ENCODE data around the gene LDAF1.
"Not testable (repeated sequence)": the region's sequence is repeated elsewhere in the genome, so short reads cannot be mapped to it uniquely, and the experiment has no call there.

Gene LDAF1

GRCh38 chr16:21162661-21163151 is 4.2 kb downstream of the LDAF1 start:
- DNase-seq, result no peak

DNA sequence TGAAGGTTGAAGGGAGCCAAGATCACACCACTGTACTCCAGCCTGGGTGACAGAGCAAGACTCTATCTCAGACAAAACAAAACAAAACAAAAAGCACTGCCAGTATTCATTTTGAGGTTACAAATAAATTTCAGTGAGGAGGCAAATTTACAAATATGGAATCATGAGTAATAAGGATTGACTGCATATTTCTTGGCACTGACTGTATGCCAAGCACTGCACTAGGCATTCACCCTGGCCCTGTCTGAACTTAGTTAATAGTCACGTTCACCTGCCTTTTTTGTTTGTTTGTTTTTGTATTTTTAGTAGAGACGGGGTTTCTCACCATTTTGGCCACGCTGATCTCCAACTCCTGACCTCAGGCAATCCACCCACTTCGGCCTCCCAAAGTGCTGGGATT is 5.1 kb downstream of the LDAF1 start:
- no peak for DNase-seq

DNA sequence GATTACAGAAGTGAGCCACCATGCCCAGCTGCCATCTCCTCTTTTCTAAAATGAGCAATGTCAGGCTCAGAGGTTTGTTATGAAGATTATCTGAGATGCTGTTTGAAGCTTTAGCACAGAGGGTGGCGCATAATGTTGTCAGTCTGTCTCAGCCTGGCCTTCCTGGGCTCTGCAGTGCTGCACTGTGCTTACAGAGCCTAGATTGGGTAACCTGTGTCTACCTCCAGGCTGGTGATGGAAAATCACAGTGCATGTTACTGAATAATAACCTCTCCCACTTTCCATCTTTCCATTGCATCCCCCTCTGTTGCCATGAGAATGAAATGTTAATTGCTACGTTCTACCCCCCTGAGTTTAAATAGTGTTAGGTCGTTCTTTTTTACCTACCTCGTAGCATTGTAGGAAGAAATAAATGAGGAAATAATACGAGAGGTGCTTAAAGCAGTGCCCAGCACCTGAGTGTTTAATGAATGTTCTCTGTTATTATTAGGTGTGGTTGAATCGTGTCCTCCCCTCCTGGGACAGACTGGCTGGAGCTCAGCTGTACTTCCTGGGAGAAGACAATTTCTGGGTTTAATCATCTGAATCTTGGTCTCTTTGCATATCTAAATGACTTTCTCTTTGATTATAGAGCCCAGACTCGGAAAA is 6.2 kb downstream of the LDAF1 start:
- no peak for DNase-seq

DNA sequence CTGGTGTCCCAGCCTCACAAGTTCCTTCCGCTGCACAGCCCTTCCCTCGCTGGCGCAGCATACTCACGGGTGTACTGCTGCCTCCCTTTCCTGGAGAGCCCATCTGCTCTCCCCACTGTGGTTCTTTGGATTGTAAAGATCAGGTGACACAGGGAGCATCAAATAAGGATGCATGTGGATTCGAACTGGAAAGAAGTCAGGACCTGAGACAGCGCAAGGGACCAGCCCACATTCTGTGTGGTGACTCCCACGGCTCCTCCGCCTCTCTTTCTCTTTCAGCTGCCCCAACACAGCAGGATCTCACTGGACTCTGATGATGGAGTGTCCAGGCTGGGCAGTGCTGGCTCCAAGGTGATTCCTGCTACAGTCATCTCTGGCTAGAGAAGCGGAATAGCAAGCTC is 8.1 kb downstream of the LDAF1 start:
- DNase-seq, result no peak

- DNase-seq, result no peak
Observed at GRCh38 chr16:21167360-21167759, 8.9 kb downstream of the LDAF1 start.

- no peak for DNase-seq
Observed at GRCh38 chr16:21167929-21168602, 9.6 kb downstream of the LDAF1 start.

DNA sequence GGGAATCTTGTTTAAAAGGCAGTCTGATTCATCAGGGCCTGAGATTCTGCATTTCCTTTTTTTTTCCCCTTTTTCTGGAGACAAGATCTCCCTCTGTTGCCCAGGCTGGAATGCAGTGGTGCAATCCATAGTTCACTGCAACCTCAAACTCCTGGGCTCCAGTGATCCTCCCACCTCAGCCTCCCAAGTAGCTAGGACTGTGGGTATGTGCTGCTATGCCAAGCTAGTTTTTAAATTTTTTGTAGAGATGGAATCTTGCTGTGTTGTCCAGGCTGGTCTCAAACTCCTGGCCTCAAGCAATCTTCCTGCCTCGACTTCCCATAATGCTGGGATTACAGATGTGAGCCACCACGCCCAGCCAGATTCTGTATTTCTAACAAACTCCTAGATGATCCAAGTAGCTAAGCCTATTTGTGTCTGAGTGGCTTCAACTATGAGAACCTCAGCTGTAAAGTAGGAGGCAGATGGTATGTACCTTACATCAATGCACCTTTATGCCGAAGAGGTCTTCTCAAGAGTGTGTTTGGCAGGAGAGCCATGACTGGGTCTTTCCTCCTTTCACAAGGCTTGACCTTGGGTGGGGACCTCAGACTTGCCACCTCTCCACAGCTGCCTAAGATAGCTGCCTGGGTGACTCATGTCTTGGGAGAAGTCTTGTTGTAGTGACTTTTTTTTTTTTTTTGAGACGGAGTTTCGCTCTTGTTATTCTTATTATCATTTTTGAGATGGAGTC is 10.9 kb downstream of the LDAF1 start:
- no peak for DNase-seq

GRCh38 chr16:21170116-21170515 is 11.6 kb downstream of the LDAF1 start:
- DNase-seq, result not testable (repeated sequence)

DNA sequence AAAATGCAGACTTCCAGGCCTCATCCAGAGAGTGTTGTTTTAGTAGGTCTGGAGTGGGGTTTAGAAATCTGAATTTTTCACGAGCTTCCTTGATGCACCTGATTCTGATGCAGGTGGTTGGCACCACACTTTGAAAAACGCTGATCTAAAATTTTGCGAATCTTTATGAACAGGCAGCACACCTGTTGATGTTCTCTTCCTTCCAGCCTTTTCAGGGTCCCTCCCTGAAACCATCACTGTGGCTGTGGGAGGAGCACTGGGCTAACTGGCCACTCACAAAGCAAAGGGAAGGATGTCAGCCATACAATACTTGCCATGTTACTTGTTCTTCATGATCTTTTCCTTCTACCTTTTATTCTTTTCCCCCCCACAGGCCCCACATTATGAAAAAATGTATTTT is 14.2 kb downstream of the LDAF1 start:
- no peak for DNase-seq

DNA sequence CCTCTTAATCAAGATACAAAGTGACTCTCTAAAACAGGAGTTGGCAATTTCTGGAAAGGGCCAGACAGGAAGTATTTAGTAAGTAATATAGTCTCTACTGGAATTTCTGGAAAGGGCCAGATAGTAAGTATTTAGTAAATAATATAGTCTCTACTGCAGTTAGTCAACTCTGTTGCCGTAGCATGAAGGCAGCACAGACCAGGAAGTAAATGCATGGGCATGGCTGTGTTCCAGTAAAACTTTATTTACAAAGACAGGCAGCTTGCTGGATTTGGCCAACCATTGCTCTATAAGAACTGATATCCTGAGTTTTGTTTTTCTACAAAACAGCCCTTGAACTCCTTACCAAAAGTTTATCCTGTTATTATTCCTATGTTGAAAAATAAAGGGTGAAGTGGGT is 16.9 kb downstream of the LDAF1 start:
- no peak for DNase-seq

DNA sequence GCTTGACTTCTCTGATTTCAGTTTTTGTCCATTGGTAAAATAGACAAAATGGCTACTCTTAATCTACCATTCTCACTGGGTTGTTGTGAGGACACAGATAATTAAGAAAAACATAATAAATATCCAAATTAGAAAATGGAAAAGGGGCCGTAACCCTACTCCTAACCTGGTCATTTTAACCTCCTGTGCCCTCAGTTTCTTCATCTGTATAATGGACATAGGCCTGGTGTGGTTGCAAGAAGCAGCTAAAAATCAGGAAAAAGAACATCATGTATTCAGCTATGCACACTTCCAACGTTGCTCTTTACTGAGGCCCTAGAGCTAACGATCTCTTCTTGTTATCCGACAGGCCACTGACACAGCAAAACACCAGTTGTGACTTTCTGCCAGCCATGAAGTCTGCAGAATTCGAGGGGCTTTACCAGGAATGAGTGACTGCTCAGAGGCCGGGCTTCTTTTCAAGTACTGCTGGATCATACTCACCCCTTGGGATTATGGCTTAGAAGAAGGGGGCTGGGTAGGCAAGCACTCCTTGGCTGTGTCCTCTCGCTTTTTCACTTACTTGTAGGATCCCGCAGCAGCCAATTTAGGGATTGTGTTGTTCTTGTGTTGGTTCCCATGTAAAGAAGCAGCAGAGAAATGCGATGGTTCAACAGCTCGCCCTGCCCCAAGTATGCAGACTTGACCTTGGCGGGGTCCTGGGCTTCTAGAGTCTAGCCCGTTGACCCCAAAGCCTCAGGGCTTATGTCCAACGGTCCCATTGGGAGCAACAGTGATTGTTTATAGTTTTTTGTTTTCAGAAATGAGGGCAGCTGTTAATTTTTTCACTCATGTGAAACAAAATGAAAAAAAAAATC is 20.9 kb downstream of the LDAF1 start:
- DNase-seq, result no peak

DNA sequence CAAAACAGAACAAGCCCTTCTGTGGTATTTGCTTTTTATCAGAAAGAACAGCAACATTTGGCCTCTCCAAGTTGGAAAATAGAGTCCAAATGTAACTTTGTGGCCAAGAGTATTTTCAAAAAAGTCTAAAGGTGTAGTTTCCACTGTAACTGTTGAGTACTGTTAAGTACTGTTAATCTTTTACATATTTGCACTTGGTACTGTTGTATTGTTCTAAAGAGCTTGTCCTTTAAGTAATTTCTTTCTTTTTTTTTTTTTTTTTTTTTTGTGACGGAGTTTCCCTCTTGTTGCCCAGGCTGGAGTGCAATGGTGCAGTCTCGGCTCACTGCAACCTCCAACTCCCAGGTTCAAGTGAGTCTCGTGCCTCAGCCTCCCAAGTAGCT is 21.5 kb downstream of the LDAF1 start:
- no peak for DNase-seq

- no peak for DNase-seq
Observed at GRCh38 chr16:21183995-21184394, 25.5 kb downstream of the LDAF1 start.

DNA sequence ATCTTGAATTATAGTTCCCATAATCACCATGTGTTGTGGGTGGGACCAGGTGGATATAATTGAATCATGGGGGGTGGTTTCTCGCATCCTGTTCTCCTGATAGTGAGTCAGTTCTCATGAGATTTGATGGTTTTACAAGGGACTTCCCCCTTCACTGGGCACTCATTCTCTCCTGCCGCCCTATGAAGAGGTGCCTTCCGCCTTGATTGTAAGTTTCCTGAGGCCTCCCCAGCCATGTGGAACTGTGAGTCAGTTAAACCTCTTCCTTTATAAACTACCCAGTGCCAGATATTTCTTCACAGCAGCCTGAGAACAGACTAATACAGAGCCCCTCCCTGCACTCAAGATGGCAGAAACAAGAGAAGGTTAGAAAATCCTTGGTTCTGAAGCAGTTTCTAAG is 26.4 kb downstream of the LDAF1 start:
- DNase-seq, result no peak

- DNase-seq, result no peak
Observed at GRCh38 chr16:21185659-21186325, 27.3 kb downstream of the LDAF1 start.

DNA sequence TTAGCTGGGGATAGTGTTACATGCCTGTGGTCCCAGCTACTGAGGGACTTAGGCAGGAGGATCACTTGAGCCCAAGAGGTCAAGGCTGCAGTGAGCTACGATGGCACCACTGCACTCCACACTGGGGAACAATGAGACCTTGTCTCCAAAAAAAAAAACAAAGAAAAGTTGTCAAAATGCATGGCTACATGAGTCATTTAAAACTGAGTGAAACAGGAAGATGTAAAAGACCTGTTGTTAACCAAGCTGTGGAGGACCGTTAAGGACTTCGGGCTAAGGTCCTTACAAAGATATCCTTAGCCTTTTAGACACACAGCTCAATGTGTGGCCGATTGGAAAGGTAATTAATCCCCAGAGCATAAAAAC is 27.8 kb downstream of the LDAF1 start:
- no peak for DNase-seq

DNA sequence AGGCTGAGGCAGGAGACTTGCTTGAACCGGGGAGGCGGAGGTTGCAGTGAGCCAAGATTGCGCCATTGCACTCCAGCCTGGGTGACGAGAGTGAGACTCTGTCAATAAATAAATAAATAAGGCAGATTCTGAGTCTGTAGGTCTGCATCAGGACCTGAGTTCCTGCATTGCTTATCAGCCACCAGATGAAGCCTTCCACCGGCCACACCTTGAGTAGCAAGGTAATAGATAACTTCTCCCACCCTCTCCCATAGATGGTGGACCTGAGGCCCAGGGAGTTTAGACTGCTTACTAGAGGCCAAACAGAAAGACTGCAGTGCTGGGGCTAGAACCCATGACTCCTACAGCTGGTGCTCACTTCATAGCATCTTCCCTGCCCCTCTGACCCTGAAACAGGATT is 30.8 kb downstream of the LDAF1 start:
- DNase-seq, result no peak

GRCh38 chr16:21190013-21190412 is 31.5 kb downstream of the LDAF1 start:
- DNase-seq, result no peak

DNA sequence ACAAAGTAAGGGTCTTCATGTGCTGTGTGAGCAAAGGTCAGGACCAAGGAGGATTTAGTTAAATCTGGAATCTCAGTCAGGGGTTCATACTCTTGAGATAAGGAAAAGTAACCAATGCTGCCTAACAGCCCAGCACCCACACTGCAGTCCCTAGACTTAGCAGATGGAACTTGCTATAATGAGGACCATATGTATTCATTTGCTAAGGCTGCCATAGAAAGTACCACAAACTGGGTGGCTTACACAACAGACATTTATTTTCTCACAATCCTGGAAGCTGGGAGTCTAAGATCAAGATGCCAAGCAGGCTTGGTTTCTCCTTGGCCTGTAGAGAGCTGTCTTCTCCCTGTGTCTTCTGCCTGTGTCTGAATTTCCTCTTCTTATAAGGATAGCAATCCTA is 32.1 kb downstream of the LDAF1 start:
- DNase-seq, result no peak

GRCh38 chr16:21192991-21193390 is 34.5 kb downstream of the LDAF1 start:
- no peak for DNase-seq

DNA sequence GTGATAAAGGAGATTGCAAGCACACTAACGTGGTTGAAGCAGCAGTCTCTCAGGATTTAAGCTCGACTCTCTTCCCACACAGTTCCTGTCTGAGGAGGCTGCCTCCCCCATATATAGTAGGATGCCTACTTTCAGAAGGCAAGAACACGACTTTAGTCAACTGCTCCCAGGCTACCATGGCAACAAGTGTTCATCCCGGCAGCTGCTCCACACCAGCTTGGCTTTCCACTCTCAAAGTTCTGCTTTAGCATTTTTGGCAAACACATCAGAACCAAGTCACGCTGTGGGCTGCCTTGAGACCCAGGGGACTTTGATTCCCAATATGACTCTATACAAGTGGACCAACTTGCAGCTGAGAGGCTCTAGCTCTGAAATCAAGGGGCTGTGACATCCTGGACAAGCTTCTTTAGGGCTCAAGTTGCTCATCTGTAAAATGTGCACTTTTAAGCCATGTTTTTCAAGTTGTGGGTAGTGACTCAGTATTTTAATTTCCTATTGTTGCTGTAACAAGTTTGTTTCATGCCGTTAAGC is 36.4 kb downstream of the LDAF1 start:
- DNase-seq, result no peak

GRCh38 chr16:21195330-21195729 is 36.9 kb downstream of the LDAF1 start:
- DNase-seq, result not testable (repeated sequence)

All from CD4-positive, alpha-beta T cell treated with Interferon gamma for 1 hour (primary cell).